T-helper 1 cell (primary cell): ENCODE measurements around the gene RAD51B.
"Not testable (repeated sequence)": the region's sequence is repeated elsewhere in the genome, so short reads cannot be mapped to it uniquely, and the experiment has no call there.

Experiments used
- DNase-seq, 5 donors: peaks; one replicate each; pipeline ENCODE4 v3.0.0-alpha.2; 2012 to 2020

Gene RAD51B

DNA sequence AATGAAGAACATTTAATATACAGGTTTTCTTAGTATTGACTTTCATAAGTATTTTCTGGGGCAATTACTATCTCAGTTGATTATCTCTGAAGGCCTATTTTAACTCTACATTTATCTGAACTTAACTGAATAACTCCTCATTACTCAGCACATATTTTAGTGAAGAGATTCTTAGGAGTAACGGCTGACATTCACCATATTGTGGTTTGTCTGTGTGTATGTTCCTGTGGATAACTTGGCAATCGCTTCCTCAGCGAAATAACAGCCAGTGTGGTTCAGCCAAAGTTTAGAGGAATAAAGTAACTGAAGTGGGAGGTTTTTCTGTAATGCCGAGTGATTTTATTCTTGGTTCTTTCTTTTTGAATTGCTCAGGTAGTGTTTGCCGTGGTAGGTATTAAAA lies 168.0 kb downstream of the RAD51B start:
- DNase-seq: no peak

DNA sequence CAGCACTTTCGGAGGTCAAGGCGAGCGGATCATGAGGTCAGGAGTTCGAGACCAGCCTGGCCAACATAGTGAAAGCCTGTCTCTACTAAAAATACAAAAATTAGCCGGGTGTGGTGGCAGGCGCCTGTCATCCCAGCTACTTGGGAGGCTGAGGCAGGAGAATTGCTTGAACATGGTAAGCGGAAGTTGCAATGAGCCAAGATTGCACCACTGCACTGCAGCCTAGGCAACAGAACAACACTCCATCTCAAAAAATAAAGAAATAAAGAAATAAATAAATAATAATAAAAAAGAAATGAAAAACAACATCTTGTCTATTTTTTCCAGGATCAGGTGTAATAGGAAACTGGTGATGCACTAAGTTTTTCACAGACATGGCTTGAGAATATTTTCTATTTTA lies 168.6 kb downstream of the RAD51B start:
- DNase-seq: not testable (repeated sequence)

- no peak for DNase-seq
Observed at GRCh38 chr14:67990576-67990975, 171.0 kb downstream of the RAD51B start.

DNA sequence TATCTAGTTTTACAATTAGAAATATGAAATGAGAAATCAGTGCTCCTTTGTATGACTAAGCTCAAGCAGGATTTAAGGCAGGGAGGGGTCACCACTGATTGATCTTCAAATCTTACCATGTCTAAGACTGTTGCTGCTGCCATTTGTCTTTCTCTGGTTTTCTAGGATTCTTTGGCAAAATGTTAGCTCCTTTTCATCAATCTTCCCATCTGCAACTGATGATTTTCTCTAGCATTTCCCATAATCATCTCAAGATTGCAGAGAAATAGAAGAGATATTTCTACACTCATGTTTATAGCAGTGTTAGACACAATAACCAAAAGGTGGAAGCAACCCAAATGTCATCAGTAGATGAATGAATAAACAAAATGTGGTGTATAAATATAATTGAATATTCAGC lies 175.0 kb downstream of the RAD51B start:
- no peak for DNase-seq

DNA sequence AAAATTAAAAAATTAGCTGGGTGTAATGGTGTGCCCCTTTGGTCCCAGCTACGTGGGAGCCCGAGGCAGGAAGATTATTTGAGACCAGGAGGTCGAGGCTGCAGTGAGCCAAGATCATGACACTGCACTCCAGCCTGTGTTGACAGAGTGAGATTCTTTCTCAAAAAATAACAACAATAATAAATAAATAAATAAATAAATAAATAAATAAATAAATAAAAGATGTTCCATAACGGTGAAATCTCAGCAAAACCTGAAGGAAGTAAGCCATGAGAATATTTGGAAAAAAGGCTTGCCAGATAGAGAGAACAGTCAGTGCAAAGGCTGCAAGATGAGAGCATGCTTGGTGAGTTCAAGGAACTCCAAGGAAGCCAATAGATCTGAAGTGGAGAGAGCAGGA lies 176.7 kb downstream of the RAD51B start:
- no peak for DNase-seq

DNA sequence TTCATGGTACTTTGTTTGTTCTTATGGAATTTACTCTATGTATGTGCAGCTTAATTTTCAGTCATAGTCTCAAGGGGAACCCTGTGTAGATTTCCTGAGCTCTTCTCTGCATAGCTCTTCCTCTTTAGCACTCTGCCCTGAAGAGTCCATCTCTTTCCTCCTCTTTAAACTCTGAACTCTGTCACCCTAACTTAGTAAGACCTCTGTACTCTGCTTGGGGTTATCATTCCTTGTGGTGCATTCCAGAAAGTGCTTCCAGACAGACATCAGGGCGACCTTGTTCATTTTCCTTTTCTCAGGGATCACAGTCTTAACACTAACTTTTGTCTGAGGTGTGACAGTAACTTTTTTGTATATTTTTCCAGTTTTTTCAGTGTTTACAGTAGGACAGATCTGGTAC lies 179.3 kb downstream of the RAD51B start:
- no peak for DNase-seq

DNA sequence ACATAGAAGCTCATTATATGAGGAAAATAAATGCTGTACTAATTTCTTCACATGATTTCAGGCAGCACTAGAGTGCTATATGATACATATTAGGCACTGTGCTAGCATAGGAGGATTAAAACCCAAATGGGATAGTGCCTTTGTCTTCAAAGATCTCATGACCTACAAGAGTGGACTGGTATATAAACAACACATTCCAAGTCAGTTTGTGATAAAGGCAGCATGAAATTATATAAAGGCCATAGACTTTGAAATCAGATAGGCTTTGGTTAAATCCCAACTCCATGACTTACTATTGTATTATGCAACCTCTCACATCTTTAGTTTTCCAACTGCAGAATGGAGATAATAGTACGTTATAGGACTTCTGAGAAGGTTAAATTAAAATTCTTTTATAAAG lies 179.7 kb downstream of the RAD51B start:
- no peak for DNase-seq

DNA sequence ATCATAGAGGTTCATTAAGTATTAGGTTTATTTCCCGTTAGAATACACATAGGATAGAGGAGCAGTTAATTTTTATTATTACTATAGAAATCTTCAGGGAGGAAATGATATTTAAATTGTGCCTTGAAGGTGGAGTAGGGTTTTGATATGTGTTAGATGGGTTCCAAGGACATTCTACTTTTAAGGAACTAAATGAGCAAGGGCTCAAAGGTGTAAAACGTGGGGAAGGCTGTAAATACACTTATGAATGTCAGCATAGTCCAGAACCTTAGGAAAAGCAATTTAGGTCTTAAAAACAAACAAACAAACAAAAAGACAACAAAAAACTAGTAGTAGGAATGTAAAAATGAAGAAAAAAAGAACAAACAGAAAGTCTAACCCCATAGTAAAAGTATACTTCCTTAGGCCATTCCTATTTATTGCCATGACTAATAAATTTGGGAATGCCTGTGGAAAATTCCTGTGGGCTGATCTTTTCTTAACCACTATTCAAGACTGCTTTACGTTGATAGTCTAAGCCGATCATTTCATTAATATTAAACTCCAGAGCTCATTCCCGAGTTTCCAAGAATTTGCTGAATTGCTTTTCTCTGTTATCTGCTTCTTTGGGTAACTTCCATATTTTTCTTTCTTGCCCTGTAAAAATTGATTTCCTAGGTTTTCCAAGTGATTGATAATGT lies 180.3 kb downstream of the RAD51B start:
- DNase-seq: no peak

DNA sequence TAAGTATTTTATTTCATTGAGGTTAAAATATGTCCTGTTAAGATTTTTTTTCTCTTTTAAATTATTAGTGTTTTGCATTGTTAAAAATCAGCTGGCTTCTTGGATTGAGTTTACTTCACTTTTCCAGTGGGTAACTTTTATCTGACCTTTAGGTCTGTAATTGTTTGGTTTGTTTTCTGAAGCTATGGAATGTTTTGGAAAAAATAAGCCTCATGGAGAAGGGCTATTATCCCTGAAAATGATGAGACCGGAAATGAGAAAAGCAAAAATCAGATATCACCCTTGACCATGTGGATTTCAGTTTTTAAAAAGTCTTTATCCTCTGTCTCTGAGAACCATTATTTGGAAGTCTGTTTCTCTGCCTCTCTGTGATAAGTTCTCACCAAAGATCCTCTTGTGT lies 180.9 kb downstream of the RAD51B start:
- DNase-seq: no peak

DNA sequence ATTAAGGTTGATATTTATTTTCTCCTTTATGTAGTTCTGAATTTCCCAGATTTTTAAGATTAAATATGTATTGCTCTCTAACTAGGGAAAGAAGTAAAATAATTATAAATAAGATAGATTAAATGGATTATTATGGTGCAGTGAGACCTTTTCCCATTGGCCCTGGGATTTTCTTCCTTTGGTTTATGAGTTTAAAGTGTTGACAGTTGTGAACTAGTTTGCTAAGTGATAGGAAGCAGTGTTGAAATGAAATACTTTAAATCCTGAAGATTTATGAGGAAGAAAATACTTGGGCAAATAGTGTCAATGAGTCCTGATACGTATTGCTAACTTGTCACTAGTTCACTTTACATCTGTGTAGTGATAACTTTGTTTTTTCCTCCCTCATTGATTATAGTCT lies 188.9 kb downstream of the RAD51B start:
- no peak for DNase-seq

DNA sequence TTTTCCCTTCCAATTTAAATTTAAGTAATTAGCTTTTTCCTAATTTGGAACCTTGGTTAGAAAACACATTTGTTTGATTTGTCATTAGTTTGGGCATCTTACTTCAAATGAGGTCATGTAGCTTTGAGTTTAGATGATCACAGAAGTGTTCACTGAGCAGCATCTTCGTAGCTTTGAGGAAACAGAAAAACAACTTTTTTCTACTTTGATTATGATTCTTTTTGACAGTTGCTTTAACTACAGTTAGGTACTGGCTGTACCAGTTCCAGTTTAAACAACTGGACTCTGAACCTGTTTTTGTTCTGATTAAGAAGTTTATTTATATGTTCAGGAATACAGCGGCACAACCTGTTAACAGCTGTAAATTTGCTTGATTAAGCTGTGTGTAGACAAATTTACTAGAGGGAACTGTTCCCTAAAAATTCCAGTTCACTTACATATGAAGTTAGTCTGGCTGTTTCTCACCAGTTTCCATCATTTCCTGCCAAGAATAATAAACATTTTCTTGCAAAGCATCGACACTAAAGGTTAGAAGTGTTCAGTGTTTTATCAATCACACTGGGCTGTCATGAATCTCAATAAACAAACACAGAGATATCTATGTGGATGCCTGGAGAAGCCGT lies 191.9 kb downstream of the RAD51B start:
- no peak for DNase-seq

GRCh38 chr14:68012871-68013270 lies 193.3 kb downstream of the RAD51B start:
- no peak for DNase-seq

DNA sequence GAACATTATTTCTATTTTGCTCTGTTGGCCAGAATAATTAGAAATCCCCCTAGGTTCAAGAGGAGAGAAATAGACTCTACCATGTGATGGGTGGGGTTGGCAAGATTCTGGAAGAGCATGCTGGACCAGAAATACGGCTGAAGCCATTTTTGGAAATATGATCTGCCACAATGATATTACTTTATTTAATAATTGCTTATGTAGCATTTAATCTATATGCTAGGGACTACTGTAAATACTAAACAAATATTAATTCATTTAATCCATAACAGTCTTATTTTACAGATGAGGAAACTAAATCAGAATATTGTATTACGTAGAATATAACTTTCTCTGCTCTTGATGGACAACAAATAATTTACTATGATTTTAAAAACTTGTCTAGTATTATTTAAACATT lies 193.7 kb downstream of the RAD51B start:
- no peak for DNase-seq

DNA sequence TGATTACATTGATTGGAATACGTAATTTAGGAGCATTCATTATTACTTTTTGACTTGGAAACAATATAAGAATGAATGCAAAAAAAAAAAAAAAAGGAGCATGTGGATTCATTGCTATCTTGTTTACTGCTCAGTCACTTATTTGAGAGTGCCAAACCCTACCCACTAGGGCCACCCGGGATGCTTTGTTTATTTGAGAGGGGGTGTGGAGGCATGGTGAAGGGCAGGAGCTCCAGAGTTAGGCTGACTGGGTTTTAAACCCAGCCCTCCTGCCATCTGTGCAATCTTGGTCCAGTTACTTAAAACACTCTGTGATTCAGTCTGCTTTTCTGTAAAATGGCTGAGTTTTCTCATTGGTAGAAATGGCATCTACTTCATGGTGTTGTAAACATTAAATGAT lies 195.2 kb downstream of the RAD51B start:
- DNase-seq: no peak

GRCh38 chr14:68015356-68016254 lies 196.0 kb downstream of the RAD51B start:
- no peak for DNase-seq

- no peak for DNase-seq
Observed at GRCh38 chr14:68016255-68016914, 196.8 kb downstream of the RAD51B start.

GRCh38 chr14:68018598-68018997 lies 199.0 kb downstream of the RAD51B start:
- DNase-seq: no peak

GRCh38 chr14:68020493-68020892 lies 200.9 kb downstream of the RAD51B start:
- DNase-seq: no peak

GRCh38 chr14:68020999-68021663 lies 201.6 kb downstream of the RAD51B start:
- DNase-seq: no peak

DNA sequence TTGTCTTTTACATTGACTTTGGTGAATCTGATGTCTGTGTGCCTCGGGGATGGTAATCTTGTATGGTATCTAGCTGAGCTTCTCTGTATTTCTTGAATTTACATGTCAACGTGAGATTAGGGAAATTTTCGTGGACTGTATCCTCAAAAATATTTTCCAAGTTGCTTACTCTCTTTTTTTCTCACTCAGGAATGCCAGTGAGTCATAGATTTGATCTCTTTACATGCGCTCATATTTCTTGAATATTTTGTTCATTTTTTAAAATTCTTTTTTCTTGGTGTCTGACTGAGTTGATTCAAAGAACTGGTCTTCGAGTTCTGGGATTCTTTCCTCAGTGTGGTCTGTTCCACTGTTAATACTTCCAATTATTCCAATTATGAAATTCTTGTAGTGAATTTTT lies 207.7 kb downstream of the RAD51B start:
- DNase-seq: no peak

GRCh38 chr14:68028075-68028474 lies 208.5 kb downstream of the RAD51B start:
- no peak for DNase-seq

- DNase-seq: not testable (repeated sequence)
Observed at GRCh38 chr14:68031011-68031410, 211.4 kb downstream of the RAD51B start.

DNA sequence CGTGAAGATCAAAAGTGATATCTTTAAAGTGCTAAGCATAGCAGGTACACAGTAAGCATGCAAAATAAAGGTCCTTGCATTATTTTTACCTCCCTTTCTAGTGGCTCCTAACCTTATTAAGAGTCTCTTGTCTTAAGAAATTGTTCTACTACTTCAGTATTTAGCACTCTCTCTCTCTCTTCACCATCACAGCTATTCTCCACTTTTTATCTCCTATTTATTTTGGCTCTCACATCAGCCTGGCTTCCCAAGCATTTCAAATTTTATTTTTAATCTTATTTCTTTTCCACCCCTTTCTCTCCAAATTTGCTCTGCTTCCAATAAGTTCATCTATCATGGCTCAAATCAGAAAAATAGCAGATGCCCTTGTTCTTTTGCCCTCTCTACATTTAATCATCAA lies 212.6 kb downstream of the RAD51B start:
- no peak for DNase-seq
